GM12872 (cell line): ENCODE data around the gene RNASEH2C.
A peak's percentile ranks its signal among the peaks of the same experiment; 100 is the strongest.

ENCODE experiments used
- TF ChIP-seq, protein P1 (sequence below): IDR thresholded peaks from 3 replicates; pipeline ENCODE4 v1.5.1; 2011; ENCODE audit warnings: low read depth, mild to moderate bottlenecking, low read length, moderate library complexity; ENCODE audit not compliant: insufficient read depth

The RNASEH2C gene

DNA sequence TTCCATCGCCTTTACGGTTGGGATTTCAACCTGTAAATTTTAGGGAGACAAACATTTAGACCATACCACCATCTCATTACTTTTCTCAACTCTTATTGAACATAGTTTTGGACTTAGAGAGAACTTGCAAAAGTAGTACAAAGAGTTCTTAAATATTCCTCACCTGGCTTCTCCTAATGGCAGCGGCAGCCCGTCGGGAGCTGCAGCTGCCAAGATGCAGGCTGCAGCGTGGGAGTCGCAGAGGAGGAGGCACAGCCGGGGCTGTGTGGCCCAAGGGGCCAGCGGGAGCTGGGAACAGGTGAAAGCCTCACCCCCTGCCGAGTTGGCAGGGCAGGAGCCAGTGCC lies 23.1 kb upstream of the RNASEH2C start:
- TF ChIP-seq, protein P1, sequence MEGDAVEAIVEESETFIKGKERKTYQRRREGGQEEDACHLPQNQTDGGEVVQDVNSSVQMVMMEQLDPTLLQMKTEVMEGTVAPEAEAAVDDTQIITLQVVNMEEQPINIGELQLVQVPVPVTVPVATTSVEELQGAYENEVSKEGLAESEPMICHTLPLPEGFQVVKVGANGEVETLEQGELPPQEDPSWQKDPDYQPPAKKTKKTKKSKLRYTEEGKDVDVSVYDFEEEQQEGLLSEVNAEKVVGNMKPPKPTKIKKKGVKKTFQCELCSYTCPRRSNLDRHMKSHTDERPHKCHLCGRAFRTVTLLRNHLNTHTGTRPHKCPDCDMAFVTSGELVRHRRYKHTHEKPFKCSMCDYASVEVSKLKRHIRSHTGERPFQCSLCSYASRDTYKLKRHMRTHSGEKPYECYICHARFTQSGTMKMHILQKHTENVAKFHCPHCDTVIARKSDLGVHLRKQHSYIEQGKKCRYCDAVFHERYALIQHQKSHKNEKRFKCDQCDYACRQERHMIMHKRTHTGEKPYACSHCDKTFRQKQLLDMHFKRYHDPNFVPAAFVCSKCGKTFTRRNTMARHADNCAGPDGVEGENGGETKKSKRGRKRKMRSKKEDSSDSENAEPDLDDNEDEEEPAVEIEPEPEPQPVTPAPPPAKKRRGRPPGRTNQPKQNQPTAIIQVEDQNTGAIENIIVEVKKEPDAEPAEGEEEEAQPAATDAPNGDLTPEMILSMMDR = no peak

DNA sequence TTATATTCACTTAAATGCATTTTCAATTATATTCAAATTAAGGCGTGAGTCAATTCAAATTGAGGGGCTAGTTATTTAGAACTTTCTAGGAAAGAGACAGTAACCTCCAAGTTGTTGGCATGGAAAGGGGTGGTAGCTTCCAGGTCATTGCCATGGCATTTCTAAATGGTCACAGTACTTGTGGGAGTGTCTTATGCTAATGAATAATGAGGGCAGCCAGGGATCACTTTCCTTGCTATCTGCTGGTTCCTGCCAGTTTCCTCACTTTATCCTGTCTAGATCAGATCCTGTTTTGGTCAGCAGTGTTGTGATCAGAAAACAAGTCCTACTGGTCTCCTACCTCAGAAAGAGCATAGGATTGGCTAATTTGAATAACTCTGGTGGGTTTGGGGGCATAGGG lies 21.8 kb upstream of the RNASEH2C start:
- TF ChIP-seq, protein P1 = no peak

DNA sequence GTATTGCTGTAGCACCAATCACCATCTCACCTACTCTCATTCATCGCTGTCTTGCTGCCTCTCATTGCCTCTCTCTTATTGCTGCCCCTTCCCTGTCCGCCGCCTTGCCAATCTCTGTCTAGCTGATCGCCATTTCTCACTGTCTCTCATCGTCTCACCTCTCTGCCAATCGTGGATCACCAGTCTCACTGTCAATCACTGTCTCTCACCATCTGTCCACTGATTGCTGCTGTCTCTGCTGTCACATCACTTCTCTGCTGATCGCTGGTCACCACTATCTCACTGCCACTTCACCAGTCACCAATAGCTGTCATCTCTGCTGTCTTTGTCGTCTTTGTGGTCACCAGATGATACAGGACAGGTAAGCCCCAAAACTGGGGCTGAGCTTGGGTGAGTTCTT lies 20.6 kb upstream of the RNASEH2C start:
- TF ChIP-seq, protein P1 = no peak

DNA sequence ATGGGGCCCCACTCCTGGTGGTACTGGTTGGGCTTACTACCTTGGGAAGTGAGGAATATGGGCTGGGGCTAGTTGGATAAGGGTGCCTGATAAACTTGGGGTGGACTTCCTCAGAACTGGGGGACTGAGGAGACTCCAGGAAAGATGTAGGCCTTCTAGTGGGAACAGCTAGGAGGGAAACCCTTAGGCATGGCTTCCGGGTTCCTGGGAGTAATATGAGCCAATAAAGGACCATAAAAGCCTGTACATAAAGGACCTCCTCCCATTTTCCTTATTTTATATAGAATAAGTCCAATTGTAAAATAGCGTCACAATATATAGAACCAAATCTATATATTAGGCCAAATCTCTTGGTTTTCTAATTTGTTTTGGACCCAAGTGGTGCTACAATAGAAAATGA lies 18.4 kb upstream of the RNASEH2C start:
- TF ChIP-seq, protein P1 = no peak

DNA sequence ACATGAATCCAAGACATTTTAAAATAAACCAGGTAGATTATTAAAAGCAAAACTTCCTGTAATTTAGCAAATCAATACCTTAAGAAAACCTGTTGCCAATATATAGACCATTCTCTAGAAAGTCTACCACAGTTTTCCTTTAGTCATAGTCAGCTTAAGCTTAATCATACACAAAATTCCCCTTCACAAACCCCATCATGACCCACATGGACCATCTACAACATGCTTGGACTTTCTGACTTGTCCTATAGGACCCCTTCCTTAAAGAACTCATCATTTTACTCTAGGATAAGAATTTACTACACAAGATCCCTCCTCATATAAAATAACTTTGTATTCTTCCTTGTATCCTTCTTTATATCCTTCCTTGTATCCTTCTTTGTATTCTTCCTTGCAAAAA lies 16.2 kb upstream of the RNASEH2C start:
- TF ChIP-seq, protein P1 = no peak

DNA sequence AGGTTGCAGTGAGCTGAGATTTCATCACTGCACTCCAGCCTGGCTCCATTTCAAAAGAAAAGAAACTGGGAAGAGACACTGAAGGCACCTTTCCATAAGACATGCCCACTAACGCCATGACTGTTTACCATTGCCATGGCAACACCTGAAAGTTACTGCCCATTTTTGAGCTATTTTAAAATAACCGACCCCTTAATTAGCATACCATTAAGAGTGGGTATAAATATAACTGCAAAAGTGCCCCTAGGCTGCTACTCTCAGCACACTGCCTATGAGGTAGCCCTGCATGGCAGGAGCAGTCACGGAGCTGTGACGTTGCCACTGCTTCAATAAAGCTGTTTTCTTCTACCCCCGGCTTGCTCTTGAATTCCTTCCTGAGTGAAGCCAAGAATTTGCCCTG lies 9.9 kb upstream of the RNASEH2C start:
- TF ChIP-seq, protein P1 = no peak

DNA sequence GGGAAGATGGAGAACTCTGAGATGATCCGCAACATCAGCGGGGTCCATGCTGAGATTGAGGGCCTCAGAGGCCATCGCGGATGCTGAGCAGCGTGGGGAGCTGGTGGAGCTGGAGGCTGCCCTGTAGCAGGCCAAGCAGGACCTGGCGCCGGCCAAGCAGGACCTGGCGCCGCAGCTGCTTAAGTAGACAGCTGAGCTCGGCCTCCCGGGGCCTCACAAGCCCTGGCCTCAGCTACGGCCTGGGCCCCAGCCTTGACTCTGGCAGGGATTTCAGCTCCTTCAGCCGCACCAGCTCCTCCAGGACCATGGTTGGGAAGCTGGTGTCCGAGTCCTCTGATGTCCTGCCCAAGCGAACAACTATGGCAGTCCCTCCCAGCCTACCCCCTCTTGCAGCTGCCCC lies 7.3 kb upstream of the RNASEH2C start:
- TF ChIP-seq, protein P1 = no peak

DNA sequence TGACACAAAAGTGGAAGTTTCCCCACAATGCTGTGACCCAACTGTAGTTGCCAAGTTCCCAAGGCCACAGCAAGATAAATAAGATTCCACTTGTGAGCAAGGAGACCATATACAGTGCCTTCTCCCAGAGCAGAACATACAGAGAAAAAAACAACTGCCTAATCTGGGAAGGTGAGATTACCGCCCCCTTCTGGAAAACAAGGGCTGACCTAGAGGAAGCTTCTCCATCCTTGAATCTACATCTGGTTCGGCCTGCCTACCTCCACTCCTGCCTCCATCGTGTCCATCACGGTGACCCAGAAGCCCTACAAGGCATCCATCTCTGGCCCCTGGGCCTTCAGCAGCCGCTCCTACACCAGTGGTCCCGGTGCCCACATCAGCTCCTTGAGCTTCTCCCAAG lies 6.1 kb upstream of the RNASEH2C start:
- TF ChIP-seq, protein P1 = peak; percentile 46; the same call in 1 of the 3 replicates
